RPMI7951 (cell line): Measurements from ENCODE around the gene E2F2. TPM values are rescaled to one million over a fixed set of nuclear protein-coding genes. Genes with fewer than 3 reads are reported as not detected.

Experiments
- DNase-seq: peaks from one replicate; pipeline ENCODE4 v3.0.0-alpha.2; 2012; ENCODE audit warnings: low read depth
- total RNA-seq: library from RNA; depleted of rRNA; stranded (reverse); fragments of >200 nt; shearing (Covaris generic); gene quantifications from 2 replicates; pipeline ENCODE4 v1.2.3, GENCODE V29; 2014

E2F2 gene
- total RNA-seq, 1 experiment from 2014 or later, result 4.7 TPM

DNA sequence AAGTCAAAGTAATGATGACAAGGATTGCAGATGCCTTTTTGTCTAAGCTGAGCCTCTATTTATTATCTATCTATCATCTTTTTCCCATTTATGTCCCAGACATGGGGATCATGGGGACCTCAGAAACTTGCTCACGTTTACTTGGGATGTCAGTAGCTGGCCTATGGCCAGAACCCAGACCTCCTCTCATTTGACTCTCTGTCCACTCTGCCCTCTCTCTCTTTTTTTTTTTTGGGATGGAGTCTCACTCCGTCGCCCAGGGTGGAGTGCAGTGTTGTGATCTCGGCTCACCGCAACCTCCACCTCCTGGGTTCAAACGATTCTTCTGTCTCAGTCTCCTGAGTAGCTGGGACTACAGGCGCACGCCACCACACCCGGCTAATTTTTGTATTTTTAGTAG is 32.0 kb upstream of the E2F2 start:
- DNase-seq, result no peak

DNA sequence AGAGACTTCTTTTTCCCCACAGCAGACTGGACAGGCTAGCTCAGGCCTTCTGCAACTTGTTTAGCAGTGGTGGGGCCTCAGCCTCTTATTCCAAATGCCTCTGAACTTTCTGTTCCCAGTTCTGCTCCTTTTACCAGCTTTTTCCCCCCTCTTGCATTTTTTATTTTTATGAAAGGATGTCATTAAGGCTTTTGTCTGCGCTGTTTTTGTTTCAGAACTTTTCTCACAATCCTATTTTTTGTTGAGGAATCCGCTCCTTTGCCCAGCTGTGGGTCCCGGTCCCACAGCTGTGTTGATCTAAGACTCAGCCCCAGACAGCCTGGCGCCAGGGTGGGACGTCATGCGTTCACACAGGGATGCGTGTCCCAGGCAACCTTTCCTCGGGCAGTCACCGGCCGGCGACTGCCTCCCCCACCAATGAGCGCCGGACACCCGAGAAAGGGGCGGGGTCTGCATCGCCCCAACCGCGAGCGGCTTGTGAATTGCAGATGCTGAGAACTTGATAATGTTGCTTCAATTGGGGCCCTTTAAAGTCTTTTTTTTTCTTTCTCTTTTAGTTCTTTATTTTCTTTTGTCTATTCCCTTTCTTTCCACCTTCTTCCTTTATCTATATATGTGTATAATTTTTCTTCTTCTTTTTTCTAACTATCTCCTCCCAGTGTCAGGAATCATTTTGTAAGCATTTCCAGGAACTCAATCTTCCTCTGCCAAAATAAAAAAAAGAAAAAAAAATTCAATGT is 31.3 kb upstream of the E2F2 start:
- peak; percentile 98 for DNase-seq

DNA sequence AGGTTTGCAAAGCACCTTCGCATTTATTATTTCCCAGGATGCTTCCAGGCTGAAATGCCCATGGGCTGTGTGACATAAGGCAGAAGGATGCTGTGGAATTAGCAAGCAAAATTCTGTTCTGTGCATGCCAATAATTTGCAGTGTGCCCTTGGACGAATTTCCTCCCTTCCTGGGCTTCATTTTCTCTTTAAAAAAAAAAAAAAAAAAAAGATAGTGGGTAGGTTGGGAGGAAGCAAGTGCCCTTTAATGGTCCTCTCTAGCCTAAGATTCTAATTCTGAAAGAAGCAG is 30.7 kb upstream of the E2F2 start:
- DNase-seq, result peak; percentile 67

DNA sequence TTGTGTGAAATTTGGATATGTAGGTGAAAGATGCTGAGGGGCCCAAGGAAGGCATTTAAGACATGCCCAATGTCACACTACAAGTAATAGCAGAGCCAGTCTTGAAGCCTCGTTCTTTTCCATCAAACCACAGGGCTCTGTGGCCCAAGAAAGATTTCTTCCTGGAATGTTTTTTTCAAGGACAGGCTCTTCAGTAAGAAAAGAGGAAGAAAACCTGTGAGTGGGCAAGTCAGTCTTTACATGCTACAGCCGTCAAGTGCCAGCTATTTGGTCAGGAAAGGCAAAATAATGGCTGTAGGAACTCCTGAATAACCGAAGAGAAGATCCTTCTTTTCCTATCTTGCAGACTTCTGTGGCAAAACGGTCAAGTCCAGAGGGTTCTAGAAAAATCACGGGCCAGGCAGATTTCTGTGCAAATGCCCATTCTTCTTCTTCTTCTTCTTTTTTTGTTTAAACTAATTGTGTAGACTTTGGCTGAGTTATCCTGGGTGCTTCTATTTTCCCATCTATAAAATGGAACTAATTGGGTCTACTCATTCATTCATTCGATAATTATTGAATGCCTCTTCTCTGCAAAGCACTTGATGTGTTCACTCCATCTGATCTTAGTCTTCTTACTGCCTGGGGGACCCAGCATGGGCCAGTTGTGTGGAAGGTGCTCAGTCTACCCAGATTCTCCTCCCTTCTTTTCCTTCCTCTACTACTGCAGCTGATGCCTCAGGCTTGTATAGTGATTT is 30.2 kb upstream of the E2F2 start:
- no peak for DNase-seq

DNA sequence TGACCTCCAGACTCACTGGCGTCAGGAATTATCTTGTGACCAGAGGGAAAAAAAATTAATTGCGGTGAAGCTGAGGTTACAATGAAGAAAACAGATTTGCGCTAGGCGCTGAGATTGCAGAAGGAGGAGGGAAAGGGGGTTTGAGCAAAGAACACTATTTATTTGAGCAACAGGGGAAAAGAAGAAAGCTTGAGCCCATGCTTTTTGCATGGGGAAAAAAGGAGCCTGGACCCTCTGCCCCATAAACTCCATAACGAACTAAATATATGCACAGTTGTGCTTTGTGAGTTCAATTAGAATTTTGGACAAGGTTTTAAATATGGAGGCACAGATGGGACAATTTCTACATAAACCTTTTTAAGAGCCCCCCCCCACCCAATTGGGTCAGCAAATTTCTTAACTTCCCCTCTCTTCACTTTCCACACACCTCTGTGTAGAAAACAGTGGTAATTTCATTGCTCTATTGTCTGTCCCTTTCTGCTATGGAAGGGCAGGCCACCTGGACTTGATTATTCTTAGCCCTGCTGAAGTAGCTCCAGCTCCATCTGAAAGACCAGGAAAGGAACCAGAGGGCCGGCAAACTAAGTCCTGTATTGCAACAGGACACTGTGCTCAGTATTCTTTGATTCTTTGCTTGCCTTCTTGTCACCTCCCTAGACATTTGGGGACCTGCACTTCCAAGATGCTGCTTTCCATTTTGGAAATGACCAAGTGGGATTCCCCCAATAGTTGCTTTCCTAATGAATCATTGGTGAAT is 29.1 kb upstream of the E2F2 start:
- DNase-seq, result peak; percentile 50

DNA sequence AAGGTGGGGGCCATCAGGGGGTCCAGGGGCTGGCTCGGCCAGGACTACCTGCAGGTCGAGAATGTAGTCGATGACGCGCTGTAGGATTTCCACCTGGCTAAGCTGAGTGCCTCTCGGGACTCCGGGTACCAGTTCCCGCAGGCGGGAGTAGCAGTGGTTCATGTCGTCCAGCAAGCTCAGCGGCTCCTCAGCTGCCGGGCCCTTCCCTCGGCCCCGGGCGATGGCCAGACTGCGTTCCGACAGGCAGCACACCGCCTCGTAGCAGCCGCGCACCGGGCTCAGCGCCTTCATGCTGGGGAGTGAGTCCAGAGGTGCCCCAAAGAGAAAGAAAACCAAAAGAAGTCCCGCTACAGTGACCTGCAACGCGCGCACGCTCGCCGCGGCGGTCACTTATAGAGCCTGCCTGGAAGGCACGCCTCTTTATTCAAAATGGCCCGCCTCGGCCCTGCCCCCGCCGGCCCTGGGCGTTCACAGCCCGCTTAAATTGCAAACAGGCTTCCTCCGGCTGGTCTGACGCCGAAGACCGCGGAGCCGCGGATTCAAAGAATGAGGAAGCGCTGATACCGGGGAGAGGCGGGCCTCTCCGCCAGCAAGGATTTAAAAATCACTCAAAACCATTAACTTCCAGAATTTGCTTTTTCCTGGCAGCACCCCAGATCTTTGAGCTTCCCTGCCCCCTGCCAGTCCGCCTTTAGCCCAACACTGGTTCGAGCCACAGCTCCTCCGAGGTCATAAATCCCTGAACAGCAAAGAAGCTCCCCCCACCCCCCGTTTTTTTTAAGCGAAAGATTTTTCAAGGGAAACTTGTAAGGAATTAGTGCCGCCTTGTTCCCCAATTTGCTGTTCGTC is 28.3 kb upstream of the E2F2 start, which contains the start of gene ID3:
Gene ID3, minus strand, starts transcription at position 366 of the 849 bp plus-strand sequence. Its CDS starts 75 bp downstream, at position 291.
- peak; percentile 96 for DNase-seq

DNA sequence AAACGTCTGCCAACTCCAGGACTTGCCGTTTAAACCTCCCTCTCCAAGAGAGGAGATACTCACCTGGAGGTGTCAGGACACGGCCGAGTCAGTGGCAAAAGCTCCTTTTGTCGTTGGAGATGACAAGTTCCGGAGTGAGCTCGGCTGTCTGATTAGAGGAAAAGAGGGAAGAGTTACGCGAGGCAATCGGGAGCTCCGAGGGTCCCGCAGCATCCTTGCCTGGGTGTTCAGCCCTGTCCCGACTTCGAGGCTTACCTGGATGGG is 27.8 kb upstream of the E2F2 start:
- DNase-seq, result no peak

DNA sequence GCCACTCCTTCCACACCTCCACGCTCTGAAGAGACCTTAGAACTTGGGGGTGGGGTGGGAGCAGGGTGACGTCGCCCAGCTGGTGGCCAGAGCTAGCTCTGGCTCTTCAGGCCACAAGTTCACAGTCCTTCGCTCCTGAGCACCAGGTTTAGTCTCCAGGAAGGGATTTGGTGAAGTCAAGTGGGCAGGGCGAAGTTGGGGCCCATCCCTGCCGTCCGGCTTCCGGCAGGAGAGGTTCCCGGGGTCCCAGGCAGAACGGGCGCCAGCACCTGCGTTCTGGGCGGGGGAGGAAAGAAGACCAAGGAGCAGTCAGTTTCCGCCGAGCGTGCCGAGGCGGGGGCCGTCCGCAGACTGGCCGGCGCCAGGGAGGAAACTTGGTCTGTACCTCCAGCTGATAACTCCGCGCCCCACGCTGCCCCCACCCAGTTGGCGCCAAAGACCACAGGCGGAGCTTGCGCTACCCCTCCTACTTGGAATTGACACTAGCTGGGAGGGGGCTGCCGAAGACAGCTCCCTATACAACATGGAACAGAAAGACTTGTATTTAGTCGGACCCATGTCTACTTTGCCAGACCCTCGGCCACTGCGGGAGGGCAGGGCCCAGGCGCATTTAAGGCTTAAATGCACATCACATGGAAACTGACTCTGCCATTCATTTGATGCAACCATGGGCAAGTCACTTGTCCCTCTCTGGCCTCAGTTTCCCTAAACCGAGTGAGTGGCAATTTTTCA is 27.3 kb upstream of the E2F2 start:
- DNase-seq, result peak; percentile 37

DNA sequence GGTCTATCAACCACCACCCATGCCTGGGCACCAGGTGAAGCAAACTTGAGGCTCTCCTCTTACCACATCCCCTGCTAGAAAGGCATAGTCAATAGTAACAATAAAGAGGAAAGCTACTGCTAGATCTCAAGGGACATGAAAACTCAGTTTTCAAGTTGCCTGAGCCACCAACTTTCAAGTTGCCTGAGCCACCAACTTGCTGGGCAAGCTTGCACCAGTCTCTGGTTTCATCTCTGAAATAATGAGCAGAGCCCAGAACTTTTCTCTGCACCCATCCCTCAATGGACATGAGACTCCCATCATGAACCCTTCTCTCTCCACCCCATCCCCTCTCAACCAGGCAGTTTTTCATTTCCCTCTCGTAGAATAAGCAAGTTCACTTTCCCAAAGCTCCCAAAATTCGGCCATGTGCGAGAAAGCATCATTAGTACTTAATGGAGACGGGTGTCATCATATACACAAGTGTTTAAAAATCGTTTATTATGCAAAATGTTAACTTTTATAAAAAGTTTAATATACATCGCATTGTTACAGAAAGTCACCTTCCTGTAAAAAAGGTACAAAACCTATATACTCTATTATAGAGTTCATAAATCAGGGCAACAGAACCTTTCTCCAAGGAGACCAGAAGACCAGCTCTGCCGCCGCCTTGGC is 26.6 kb upstream of the E2F2 start:
- DNase-seq, result no peak

DNA sequence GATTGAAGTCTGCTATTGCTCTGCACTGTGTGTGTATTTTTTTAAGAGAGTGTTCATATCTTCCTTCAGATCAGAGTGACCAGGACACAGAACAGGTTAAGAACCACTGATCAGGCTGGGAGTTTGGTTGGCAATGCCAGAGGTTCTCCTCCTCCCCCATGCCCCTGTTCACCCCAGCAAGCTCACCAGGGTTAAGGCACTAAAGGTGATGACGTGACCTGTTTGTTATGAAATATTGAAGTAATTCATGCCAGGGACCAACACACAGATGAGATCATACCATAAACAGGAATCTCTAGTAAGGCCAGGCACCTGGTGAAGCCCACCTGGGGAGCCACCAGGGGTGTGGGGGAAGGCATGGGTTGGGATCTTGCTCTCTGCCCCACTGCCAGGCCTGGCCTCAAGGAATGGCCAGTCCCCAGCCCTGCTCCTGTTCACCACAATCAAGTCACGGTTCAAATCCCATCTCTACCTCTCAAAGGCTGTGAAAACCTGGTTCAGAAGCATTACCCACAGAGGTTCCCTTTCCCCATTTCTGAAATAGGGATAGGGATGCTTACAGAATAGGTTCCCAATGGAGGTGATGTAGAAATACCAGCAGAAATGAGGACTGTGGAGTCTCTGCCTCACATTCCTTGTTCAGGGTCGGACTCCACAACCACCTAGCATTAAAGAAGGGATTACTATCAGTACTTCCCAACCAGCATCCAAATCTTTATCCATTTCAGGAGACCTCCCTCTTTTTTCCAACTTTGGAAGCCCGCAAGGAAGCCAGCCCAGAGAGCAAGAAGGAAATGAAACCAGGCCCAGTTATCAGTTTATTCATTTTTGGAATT is 25.8 kb upstream of the E2F2 start:
- no peak for DNase-seq

DNA sequence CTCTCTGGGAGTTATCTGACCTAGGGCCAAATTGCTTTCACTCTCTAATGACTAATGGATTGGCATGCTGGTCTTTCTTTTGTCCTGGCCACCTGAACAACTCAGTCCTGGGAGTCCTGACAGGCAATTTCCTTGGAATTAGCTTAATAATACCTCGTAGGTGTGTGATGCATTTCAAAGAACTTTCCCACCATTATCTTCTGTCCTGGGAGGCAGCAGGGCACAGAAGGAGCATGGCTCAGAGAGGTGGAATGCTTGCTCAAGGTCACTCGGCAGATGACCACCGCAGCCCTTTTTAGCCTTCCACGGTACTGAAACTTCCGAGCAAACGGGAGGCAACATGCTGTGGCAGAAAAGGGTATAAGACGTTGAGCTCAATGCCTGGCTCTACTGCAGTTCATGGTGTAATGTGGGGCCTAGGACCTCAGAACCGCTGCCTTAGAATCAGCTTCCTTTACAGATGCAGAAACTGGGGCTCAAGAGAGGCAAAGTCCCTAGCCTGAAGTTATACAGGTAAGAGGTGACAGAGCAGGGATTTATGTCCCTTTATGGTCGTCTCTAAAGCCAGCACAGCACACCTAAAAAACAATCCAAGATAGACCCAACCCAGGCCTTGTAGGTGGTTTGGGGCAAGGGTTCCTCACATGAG is 25.1 kb upstream of the E2F2 start:
- DNase-seq, result peak; percentile 55

DNA sequence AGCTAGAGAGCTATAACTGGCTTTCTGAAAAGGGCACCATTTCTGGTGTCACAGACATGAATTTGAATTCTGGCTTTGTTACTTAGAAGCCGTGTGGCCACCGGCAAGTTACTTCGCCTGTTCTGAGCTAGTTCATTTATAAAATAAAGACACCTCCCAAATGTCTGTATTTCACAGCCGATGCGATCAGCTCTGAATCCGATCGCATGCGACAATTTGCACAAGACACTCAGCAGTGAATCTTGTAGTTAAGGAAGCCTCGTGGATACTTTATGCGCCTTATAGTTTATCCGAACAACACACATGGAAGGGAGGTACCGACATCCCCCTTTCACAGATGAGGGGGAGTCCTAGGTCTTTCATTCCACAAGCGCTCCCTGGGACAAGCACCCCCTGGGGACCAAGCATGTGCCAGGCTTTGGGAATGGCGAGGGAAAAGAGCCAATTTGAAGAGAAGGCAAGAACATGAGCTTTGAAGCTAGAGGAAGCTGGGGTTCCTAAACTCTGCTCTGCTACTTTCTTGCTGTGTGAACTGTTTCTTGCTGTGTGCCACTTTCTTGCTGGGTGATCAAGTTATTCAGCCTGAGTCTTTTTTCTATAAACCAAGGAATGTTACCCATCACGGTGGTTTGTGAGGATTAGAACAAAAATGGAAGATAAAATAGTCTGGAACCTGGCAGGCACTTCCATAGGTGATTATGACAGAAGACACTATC is 24.4 kb upstream of the E2F2 start:
- peak; percentile 50 for DNase-seq

DNA sequence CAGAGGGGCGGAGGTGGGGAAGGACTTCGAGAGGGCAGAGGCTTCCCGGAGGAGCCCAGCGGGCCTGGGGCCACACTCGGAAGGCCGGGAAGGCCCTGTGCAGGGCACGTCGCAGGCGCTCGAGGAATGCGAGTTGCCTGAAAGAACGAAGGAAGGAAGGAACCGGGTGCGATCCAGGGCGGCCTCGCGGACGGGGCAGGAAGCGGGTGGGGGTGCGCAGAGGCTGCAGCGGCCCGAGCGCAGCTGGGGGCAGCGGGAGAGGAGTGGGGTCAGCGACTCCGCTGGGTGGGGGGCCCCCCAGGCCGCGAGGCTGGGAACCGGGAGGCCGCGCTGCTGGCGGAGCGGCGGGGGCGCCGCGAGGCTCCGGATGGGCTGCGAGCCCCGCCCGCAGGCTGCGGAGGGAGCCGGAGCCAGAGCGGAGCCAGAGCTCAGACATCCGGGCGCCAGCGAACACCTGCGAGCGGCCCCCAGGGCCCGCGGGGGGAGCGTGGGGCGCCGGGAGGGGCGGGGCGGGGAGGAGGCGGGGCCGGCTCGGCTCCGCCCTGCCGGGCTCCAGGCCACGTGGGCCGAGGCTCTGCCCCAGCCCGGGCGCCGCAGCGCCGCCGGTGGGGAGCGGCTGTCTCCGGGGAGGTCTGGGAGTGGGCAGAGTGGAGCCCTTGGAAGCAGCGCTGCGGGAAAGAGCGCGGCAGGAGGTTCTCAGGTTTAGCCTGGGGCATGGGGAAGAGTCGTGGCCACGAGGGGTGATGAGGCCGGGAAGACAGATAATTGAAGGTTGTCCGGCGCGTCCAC is 23.6 kb upstream of the E2F2 start:
- peak; percentile 90 for DNase-seq

DNA sequence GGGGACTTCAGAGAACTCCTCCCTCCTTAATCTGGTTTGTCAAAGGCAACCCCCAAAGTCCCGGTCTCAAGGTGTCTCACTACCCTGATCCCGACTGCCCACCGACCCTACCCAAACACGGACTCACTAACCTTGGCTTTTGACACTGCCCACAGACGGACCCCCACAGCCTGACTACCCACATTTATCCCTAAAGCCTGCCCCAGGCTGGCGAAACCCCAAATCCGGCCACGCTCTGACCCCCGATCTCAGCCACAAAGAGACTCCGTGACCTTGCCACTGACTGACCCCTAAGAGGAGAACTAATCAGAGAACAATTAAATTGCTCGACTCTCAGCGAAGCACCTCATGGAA is 23.1 kb upstream of the E2F2 start:
- DNase-seq, result no peak

DNA sequence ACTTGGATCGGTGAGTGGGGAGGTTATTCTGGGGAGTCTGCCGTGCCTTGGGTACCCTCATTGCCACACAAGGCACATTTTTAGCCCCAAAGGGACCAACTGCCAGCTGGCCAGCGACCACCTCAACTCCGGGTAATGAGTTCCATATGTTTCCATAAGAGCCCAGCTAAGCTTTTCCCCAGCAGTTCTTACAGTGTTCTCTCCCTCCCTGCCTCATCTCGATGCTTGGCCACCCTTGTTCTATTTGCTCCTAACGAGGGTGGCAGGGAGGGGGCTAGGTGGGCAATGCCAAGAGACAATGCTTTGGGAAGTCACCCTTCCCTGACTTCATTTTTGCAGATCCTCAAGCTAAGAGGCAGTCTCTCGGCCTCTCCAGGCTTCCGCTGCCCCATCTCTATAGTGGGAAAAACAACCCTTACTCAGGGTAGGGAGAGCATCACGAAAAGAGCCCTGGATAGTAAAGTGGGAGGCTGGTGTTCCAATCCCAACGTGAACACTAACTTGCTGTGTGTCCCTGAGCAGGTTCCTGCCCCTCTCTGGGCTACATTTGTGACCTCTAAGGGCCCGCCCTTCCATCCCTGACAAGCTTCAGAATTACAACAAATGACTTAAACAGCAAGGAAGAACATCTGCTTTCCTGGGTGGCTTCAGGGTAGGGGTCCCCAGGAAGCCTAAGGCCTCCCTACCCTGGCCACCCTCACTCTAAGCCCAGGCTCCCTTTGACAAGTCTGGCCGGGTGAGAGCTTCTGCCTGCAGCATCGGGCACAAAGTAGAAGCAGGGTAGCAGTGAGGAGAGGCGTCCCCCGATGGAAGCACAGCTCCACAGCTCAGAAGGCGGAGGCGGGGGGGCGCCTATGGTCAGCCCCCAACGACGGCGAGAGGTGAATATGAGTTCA is 22.4 kb upstream of the E2F2 start:
- DNase-seq, result no peak

DNA sequence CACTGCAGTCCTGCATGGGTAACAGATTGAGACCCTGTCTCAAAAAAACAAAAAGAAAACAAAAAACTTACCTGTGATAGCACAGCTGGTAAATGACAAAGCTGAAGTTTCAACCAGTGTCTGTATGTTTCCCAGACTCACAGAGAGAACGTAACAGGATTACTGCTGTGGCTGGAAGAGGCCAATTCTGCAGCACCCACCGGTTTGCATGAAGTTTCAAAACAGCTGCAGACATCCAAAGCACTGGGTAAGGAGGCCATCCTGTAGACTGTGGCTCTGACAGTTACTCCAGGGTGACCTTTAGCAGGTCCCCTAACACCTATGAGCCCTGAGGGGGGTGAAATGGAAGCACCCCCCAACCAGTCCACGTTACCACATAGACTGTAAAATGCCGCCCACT is 20.8 kb upstream of the E2F2 start:
- no peak for DNase-seq

DNA sequence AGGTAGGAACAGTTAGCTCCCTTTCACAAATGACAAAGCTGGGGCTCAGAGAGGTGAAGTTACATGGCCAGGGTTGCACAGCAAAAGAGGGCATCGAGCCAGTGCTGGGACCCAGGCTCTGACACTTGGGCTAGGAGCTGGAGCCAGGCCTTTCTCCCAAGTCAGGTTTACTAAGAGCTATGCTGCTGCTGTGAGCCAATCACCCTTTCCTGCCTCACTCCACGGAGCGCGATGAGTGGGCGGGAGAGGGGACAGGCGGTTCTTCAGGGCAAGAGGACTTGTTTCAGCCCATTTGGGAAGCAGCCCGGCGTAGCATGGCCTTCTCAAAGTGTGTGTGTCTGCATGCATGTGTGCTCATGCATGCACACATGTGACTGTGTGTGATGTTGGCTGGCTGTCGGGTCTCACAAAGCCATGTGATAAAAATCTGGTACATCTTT is 17.7 kb upstream of the E2F2 start:
- no peak for DNase-seq
